GM18861 (cell line): ENCODE results near the gene CDR2.
"Not testable (repeated sequence)": the region's sequence is repeated elsewhere in the genome, so short reads cannot be mapped to it uniquely, and the experiment has no call there.

Source experiments
- ATAC-seq: cut with Tn5 transposase; IDR thresholded peaks from one replicate; pipeline ENCODE4 v1.9.1; 2021; ENCODE audit not compliant: unreplicated experiment

The CDR2 gene

GRCh38 chr16:22311520-22311919 is 62.9 kb downstream of the CDR2 start:
- no peak for ATAC-seq

DNA sequence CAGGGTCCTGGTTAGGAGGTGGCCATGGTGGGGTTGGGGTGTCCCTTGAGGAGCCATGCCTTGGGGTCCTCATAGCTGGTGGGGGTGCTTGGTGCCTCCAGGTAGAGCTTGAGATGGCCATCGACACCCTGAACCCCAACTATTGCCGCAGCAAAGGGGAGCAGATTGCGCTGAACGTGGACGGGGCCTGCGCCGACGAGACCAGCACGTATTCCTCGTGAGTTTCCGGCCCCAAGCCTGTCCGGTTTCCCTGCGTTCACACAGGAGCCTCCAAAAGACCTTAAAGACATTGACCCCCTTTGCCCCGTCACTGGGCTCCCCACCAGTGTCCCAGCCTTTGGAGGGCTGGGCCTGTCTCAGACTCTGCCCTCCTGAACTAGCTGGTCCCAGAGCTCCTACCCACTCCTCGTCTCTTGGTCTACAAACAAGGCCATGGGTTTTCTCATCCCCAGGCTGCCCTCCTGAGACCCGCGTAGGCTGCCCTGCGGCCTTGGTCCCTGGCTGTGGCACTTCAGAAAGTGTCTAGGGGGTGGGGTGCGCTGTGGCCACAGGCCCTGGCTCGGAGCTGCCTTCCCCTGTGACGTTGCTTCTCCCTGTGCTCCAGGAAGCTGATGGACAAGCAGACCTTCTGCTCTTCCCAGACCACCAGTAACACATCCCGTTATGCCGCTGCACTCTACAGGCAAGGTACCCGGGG is 65.4 kb downstream of the CDR2 start:
- ATAC-seq: no peak

DNA sequence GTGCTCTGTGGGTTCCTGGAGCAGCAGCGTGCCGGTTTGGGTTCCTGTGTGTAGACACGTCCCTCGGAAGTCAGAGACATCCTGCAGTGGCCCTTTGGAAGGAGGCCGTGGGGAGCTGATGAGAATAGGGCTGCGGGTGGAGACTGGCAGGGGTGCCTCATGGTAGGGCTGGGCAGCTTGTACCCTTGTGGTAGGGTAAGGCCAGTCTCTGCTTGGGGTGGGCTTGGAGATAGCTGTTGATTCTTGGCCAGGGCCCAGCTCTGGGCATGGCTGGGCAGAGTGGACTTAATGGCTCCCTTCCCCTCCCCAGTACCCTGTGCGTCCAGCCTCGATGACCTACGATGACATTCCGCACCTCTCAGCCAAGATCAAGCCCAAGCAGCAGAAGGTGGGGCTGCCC is 66.6 kb downstream of the CDR2 start:
- no peak for ATAC-seq

GRCh38 chr16:22306788-22307187 is 67.6 kb downstream of the CDR2 start:
- ATAC-seq: no peak

DNA sequence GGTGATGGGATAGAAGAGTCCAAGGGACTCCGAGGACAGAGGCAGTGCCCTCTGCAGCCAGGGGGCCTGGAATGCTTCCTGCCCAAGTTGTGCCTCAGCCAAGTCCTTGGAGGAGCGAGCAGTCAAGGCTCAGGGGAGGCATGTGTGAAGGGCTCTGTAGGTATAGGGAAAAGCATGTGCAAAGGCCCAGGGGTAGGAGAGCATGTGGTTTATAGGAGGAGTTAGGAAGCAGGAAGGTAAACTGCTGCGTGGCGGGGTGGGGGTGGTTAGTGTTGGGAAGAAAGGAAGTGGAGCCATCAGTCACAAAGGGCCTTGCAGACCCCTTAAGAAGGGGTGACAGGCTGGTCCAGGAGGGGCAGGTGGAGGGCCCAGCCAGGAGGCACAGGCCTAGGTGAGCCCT is 70.0 kb downstream of the CDR2 start:
- ATAC-seq: no peak

GRCh38 chr16:22302776-22303363 is 71.5 kb downstream of the CDR2 start:
- ATAC-seq: no peak

DNA sequence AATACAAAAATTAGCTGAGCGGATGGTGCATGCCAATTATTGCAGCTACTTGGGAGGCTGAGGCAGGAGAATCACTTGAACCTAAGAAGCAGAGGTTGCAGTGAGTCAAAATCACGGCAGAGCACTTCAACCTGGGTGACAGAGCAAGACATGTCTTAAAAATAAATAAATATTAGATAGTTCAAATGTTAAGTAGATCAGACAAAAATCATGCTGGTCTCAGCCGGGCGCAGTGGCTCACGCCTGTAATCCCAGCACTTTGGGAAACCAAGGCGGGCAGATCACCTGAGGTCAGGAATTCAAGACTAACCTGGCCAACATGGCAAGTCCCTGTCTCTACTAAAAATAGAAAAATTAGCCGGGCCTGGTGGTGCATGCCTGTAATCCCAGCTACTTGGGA is 73.0 kb downstream of the CDR2 start:
- not testable (repeated sequence) for ATAC-seq

DNA sequence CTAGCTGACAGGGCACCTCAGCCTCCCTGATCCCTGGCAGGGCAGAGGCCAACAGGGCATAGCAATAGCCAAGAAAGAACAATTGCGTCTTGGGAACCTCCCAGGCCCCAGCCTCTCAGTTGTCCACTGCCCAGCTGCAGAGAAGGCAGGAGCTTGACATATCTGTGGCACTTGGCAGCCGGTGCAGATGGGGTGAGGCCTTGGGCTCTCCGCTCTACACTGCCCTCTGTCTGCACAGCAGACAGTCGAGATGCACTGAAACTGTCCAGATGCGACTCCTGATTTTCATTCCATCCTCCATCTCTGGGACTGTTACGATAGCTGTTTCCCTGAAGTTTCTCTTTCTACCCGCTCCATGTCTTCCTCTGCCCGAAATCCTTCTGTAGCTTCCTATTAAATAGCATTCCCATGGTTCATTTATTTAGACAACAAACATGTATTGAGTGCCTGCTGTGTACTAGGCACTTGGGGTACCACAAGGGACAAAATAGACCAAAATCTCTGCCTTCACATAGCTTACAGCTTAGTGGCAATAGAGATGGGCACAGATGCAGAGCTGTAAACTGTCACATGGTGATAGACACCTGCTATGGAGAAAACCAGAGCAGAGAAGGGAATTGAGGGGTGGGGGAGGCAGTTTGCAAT is 73.9 kb downstream of the CDR2 start:
- no peak for ATAC-seq

DNA sequence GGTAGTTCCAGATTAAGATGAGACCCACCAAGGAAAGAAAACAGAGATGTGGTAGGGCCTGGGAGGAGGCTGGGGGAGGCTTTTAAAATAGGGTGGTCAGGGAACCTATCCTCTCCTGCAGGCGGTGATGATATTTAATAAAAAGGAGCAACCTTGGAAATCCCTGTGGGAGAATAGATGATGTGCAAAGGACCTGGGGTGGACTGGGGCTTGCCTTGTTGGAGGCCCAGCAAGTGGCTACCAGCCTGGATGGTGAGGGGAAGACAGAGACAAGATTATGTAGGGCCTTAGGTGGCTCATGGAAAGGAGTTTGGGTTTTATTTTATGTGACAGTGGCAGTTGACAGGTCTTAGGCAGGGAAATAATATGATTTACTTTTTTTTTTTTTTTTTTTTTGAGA is 75.4 kb downstream of the CDR2 start:
- no peak for ATAC-seq

DNA sequence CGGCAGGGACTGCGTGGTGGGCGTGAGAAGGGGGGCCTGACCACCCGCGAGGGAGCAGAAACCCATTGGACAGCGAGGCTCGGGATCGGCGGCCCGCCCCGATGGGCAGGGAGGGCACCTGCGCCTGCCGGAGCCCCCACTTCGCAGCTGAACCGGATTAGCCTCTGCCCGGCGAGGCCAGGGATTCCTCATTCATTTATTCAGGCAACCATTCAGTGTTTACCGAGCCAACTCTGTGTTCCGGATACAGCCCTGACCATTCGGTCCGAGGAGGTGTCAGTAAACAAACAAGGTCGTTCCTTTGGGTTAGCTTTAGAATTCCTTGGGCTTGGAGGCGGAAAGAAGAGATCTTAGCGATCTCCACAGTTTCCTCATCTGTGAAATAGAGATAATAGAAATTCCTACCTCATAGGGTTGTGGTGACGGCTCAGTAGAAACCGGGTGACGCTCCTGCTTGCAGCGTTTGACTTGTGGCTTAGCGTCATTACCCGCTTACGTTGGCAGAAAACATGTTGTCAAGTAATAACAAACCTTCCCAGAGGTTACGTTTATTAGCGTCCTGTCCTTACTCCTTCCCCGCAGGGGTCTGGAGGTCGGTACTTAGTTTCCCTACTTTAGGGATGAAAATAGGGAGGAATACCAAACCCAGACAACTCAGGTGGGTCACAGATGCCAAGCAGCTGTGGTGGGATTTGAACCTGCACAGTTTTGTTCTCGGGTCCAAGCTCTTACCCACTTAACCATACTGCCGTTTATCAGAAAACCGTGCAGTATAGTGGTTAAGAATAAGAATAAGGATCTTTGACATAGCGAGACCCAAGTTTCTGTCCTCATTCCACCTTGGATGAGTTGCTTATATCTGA is 76.3 kb downstream of the CDR2 start:
- ATAC-seq: peak; percentile 35

GRCh38 chr16:22297114-22297870 is 77.1 kb downstream of the CDR2 start, which contains the start of gene POLR3E:
Gene POLR3E (plus strand): TSS chr16:22297409. CDS start chr16:22302969, 5,560 bp downstream.
- peak; percentile 60 for ATAC-seq

GRCh38 chr16:22296225-22297113 is 78.0 kb downstream of the CDR2 start:
- ATAC-seq: no peak
